GM19025 (cell line): ENCODE results near the gene HP1BP3.

ENCODE experiments used
- ATAC-seq: cut with Tn5 transposase; IDR thresholded peaks from one replicate; pipeline ENCODE4 v1.9.1; 2021; ENCODE audit warnings: mild to moderate bottlenecking, low read depth, moderate library complexity; ENCODE audit not compliant: unreplicated experiment

Gene HP1BP3

GRCh38 chr1:20696397-20697333, 90.4 kb downstream of the HP1BP3 start:
- no peak for ATAC-seq

- ATAC-seq: no peak
Observed at GRCh38 chr1:20695515-20695914, 91.6 kb downstream of the HP1BP3 start.

GRCh38 chr1:20693623-20694022, 93.5 kb downstream of the HP1BP3 start:
- no peak for ATAC-seq
